Cardiac septum (tissue), 1 donor: ENCODE measurements around the gene CACNA1D. TPM values are rescaled to one million over a fixed set of nuclear protein-coding genes. Genes with fewer than 3 reads are reported as not detected.
"Not testable (repeated sequence)": the region's sequence is repeated elsewhere in the genome, so short reads cannot be mapped to it uniquely, and the experiment has no call there.

ENCODE experiments used
- DNase-seq: peaks from one replicate; pipeline ENCODE4 v3.0.0-alpha.2; 2020; ENCODE audit warnings: low spot score
- intact Hi-C: fragments of 100-400 bp; cut with DNase I; formaldehyde crosslinking; loops from one replicate; pipeline ENCODE4 v1.14.0; 2022
- long read RNA-seq: library from polyadenylated mRNA; unstranded; transcript quantifications from one replicate; pipeline ENCODE4 v2.0.0, GENCODE V29; 2021
- total RNA-seq: library from RNA; stranded (reverse); fragmentation: NEBNext Ultra II Directional; extraction: Animal tissue kit (Norgen Biotek cat#: 25700); gene quantifications from one replicate; pipeline ENCODE4 v1.2.1, GENCODE V29; 2021
- donor health status: DM: no; HTN: no; CAD: no.

CACNA1D gene
- 0.46 TPM for total RNA-seq
- long read RNA-seq = 0 reads

GRCh38 chr3:53493963-53494791, at the start of gene CACNA1D:
Gene CACNA1D (plus strand): TSS chr3:53494611. CDS start chr3:53495167, 556 bp downstream.
- no peak for DNase-seq
- intact Hi-C loops = no loop called here

- intact Hi-C loops = no loop called here
- DNase-seq = no peak
These were observed 37.3 kb upstream of the CACNA1D start for GRCh38 chr3:53457068-53457467.

GRCh38 chr3:53460326-53460725, 34.1 kb upstream of the CACNA1D start:
- no peak for DNase-seq
- intact Hi-C loops = no loop called here

GRCh38 chr3:53464424-53464823, 30.0 kb upstream of the CACNA1D start:
- intact Hi-C loops = no loop called here
- no peak for DNase-seq

GRCh38 chr3:53469758-53470157, 24.7 kb upstream of the CACNA1D start:
- DNase-seq, intact Hi-C loops: not testable (repeated sequence)

GRCh38 chr3:53473422-53473821, 21.0 kb upstream of the CACNA1D start:
- intact Hi-C loops = no loop called here
- DNase-seq = no peak

GRCh38 chr3:53476372-53476771, 18.0 kb upstream of the CACNA1D start:
- DNase-seq, intact Hi-C loops: not testable (repeated sequence)

GRCh38 chr3:53477689-53478088, 16.7 kb upstream of the CACNA1D start:
- intact Hi-C loops, DNase-seq: not testable (repeated sequence)

GRCh38 chr3:53478166-53478830, 16.1 kb upstream of the CACNA1D start:
- no peak for DNase-seq
- intact Hi-C loops = no loop called here

GRCh38 chr3:53478921-53479664, 15.3 kb upstream of the CACNA1D start:
- no peak for DNase-seq
- intact Hi-C loops = no loop called here

- intact Hi-C loops = no loop called here
These were observed 12.2 kb upstream of the CACNA1D start for GRCh38 chr3:53482227-53482626.

GRCh38 chr3:53483821-53484220, 10.6 kb upstream of the CACNA1D start:
- DNase-seq = no peak

More at GRCh38 chr3:53482227-53482626, 12.2 kb upstream of the CACNA1D start:
- DNase-seq = no peak

GRCh38 chr3:53484984-53485383, 9.4 kb upstream of the CACNA1D start:
- DNase-seq = no peak
- intact Hi-C loops = no loop called here

More at GRCh38 chr3:53483821-53484220, 10.6 kb upstream of the CACNA1D start:
- intact Hi-C loops = no loop called here

- DNase-seq = no peak
- intact Hi-C loops = no loop called here
These were observed 8.6 kb upstream of the CACNA1D start for GRCh38 chr3:53485675-53486403.

- intact Hi-C loops = no loop called here
- DNase-seq = no peak
These were observed 7.3 kb upstream of the CACNA1D start for GRCh38 chr3:53486961-53487654.

GRCh38 chr3:53489386-53489785, 5.0 kb upstream of the CACNA1D start:
- no peak for DNase-seq
- intact Hi-C loops = no loop called here

- intact Hi-C loops = no loop called here
- DNase-seq = no peak
These were observed 4.5 kb upstream of the CACNA1D start for GRCh38 chr3:53489787-53490458.

- intact Hi-C loops = no loop called here
These were observed 3.9 kb upstream of the CACNA1D start for GRCh38 chr3:53490459-53490968.

More at GRCh38 chr3:53490459-53490968, 3.9 kb upstream of the CACNA1D start:
- no peak for DNase-seq
